BJ (cell line): Measurements from ENCODE around the gene NOX3. TPM values are rescaled to one million over a fixed set of nuclear protein-coding genes. Genes with fewer than 3 reads are reported as not detected.

ENCODE experiments used
- CTCF ChIA-PET: fragments of 350-600 bp; formaldehyde crosslinking; extraction: SDS; loops from one replicate; lab custom pipeline; 2021; ENCODE audit warnings: antibody characterized with exemption, inconsistent platforms; lab: Yijun Ruan, JAX
- POLR2A ChIA-PET: fragments of 300-600 bp; sonication (Branson Sonifier 250); formaldehyde crosslinking; extraction: SDS; loops from one replicate; lab custom pipeline; 2021; ENCODE audit warnings: antibody characterized with exemption; lab: Charles Lee
- DNase-seq: peaks from one replicate; pipeline ENCODE4 v3.0.0-alpha.2; 2011; ENCODE audit warnings: low read depth
- H3K27me3 ChIP-seq: 2 replicates; pipeline ENCODE4 v1.6.0; 2011; ENCODE audit warnings: low read length; ENCODE audit not compliant: control insufficient read depth, insufficient read depth
- H3K36me3 ChIP-seq: 2 replicates; pipeline ENCODE4 v1.5.1; 2011; ENCODE audit warnings: low read length; ENCODE audit not compliant: control insufficient read depth, insufficient read depth
- H3K4me3 ChIP-seq: 2 replicates; pipeline ENCODE4 v1.5.1; 2011; ENCODE audit warnings: low read depth, mild to moderate bottlenecking, control low read depth, low read length
- polyA plus RNA-seq: library from polyadenylated mRNA; depleted of rRNA; stranded (reverse); fragments of >200 nt; gene quantifications from 2 replicates; pipeline ENCODE4 v1.2.3, GENCODE V29; 2011
- TF ChIP-seq, protein P1 (sequence below): IDR thresholded peaks from 2 replicates; pipeline ENCODE4 v1.5.1; 2011; ENCODE audit warnings: low read depth, mild to moderate bottlenecking, control low read depth, inconsistent platforms, low read length, moderate library complexity; ENCODE audit not compliant: insufficient read depth

Gene NOX3
- polyA plus RNA-seq, 1 experiment = not detected

DNA sequence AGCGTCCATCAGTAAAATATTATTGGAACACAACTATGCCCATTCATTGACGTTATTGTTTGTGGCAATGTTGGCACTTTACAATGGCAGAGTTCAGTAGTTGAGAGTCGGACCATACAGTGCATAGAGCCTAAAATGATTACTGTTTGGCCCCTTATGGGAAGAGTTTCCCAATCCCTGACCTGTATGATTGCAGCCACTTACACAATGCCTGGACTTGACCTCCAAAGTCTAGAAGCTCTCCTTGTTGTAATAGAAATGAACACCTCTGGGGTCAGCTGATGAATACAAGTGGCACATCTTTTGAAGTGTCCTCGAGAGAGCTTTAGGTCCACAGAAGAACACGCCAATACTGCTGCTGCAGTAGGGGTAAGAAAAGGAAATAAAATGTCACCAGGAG lies 59.0 kb downstream of the NOX3 start:
- Histone ChIP-seq H3K36me3 (no peaks in the 10 kb centered on the region), H3K4me3 (no peak overlapping the region), H3K27me3 (no peaks in the 10 kb centered on the region)
- ChIA-PET CTCF (interaction anchor here (1.6 kb wide), 1 partner anchor 12 kb away, joined by 3 read pairs; no protein-coding TSS in a partner anchor), POLR2A (no interaction called here)
- DNase-seq = no peak
- TF ChIP-seq, protein P1, sequence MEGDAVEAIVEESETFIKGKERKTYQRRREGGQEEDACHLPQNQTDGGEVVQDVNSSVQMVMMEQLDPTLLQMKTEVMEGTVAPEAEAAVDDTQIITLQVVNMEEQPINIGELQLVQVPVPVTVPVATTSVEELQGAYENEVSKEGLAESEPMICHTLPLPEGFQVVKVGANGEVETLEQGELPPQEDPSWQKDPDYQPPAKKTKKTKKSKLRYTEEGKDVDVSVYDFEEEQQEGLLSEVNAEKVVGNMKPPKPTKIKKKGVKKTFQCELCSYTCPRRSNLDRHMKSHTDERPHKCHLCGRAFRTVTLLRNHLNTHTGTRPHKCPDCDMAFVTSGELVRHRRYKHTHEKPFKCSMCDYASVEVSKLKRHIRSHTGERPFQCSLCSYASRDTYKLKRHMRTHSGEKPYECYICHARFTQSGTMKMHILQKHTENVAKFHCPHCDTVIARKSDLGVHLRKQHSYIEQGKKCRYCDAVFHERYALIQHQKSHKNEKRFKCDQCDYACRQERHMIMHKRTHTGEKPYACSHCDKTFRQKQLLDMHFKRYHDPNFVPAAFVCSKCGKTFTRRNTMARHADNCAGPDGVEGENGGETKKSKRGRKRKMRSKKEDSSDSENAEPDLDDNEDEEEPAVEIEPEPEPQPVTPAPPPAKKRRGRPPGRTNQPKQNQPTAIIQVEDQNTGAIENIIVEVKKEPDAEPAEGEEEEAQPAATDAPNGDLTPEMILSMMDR = no peak

DNA sequence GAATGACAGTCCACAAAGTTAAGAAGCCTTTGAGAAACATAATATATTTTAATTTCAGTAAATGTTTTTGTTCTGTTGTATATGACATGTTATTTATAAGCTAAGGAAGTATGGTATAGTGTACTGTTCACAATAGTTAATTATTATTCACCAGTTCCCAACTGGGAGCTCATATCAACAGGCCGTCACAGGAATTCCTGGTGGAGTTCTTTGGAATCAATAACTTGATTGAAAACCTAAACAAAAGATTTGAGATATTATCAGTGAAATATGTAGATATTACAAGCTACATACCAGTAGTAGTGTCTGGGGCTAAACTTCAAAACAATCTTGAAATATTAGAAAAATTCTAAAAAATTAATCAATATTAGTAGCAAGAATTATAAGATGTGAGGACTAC lies 60.3 kb downstream of the NOX3 start:
- no peak for DNase-seq
- TF ChIP-seq, protein P1 = no peak
- H3K27me3 ChIP-seq = no peaks in the 10 kb centered on the region
- H3K36me3 ChIP-seq = no peaks in the 10 kb centered on the region
- POLR2A ChIA-PET = no interaction called here
- H3K4me3 ChIP-seq = no peak overlapping the region
- CTCF ChIA-PET = interaction anchor here (1.6 kb wide), 1 partner anchor 14 kb away, joined by 3 read pairs; no protein-coding TSS in a partner anchor

DNA sequence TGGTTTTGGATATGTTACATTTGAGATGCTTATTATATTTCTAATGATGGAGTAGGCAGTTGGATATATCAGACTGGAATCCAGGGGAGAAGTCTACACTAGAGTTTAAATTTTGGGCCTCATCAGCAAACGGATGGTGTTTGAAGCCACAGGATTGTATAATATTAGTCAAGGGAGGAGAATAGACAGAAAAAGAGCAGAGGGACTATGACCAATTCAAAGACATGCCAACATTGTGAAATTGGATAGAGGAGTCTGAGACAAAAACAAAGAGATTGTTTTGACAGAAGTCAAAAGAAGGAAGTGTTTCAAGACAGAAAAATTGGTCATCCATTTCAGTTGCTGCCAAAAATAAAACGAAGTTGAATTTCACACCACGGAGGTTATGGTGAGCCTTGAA lies 66.5 kb downstream of the NOX3 start:
- TF ChIP-seq, protein P1 = no peak
- DNase-seq = no peak
- ChIA-PET CTCF (interaction anchor here (0.6 to 0.9 kb wide), 2 partner anchors 9 to 511 kb away, joined by 3 read pairs; no protein-coding TSS in a partner anchor), POLR2A (no interaction called here)
- H3K36me3 ChIP-seq = no peaks in the 10 kb centered on the region
- H3K27me3 ChIP-seq = no peaks in the 10 kb centered on the region
- H3K4me3 ChIP-seq = no peak overlapping the region

DNA sequence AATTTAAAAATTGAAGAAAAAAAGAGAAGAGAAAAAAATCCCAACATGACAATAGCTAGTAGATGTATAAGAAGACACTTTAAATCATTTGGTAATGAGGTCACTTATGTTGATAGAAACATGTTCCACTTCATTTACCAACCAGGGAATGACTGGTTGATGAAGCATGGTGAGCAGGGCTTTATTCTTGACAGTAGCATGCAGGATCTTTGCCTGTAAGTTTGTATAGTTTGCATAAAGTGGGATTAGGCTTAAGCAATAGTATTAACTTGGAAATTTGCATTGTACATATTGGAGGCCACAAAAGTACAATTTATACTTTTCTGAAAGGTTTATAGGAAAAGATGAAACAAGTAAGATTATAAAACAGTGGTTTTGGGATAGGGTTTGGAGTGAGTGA lies 67.0 kb downstream of the NOX3 start:
- TF ChIP-seq, protein P1 = no peak
- CTCF ChIA-PET = interaction anchor here (0.6 kb wide), 1 partner anchor 511 kb away, joined by 3 read pairs; no protein-coding TSS in a partner anchor
- no peaks in the 10 kb centered on the region for H3K36me3 ChIP-seq
- no peak overlapping the region for H3K4me3 ChIP-seq
- H3K27me3 ChIP-seq = no peaks in the 10 kb centered on the region
- POLR2A ChIA-PET = no interaction called here
- DNase-seq = no peak

DNA sequence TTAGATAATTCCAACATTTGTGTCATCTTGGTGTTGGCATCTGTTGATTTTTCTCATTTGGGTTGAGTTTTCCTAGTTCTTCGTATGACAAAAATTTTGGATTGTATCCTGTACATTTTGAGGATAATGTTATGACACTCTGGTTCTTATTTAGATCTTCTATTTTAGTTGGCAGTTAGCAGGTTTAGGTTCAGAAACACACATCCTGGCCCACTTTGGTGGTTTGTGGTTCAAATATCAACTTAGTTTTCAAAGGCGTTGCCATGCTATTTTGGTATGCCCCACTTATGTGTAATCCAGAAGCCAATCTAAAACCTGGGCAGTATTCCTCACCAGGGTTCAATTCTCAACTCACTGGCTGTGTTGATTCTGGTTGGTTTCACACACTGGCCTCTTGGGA lies 68.2 kb downstream of the NOX3 start:
- Histone ChIP-seq H3K36me3 (no peaks in the 10 kb centered on the region), H3K27me3 (no peaks in the 10 kb centered on the region), H3K4me3 (no peak overlapping the region)
- TF ChIP-seq, protein P1 = no peak
- POLR2A ChIA-PET = no interaction called here
- no peak for DNase-seq
- CTCF ChIA-PET = no interaction called here
